ENCODE data around the gene SORL1. TPM values are rescaled to one million over a fixed set of nuclear protein-coding genes. Genes with fewer than 3 reads are reported as not detected.

The SORL1 gene
- total RNA-seq, 2 experiments from 2014 or later, result 228 to 411 TPM

- Histone ChIP-seq H3K4me1 (ENCODE audit: insufficient read depth, low read length, poor library complexity, severe bottlenecking) (no peaks in the 10 kb centered on the region), H3K4me3 (ENCODE audit: low read depth, low read length, poor library complexity, severe bottlenecking) (no peak overlapping the region), H4K20me1 (ENCODE audit: insufficient read depth, low read length) (no peaks in the 10 kb centered on the region), H3K9me3 (ENCODE audit: low read length) (no peaks in the 10 kb centered on the region), H3K79me2 (ENCODE audit: insufficient read depth, low read depth, low read length) (no peaks in the 10 kb centered on the region), H2AFZ (ENCODE audit: low read length) (no peak overlapping the region), H3K27ac (ENCODE audit: low read depth, low read length, poor library complexity, severe bottlenecking) (no peak overlapping the region), H3K9me2 (ENCODE audit: insufficient read depth, low read length) (no peaks in the 10 kb centered on the region), H3K36me3 (ENCODE audit: insufficient read depth, low read length) (peaks cover 87% of the 10 kb centered on the region), H3K4me2 (ENCODE audit: low read length) (no peak overlapping the region)
- TF ChIP-seq EZH2phosphoT487 (IDR thresholded peaks at IDR 0.05; ENCODE audit: borderline replicate concordance, low read depth, low read length) (no peak), CTCF (conservative IDR thresholded peaks at IDR 0.05; ENCODE audit: low read length) (no peak)
- no TSS peak for BruUV-seq (replicated peaks)
- ChIA-PET POLR2A (interaction anchor here (0.6 to 1.1 kb wide), 5 partner anchors 14 to 1262 kb away, joined by 3 to 5 read pairs (median 3); no protein-coding TSS in a partner anchor), CTCF (ENCODE audit: unreplicated experiment) (no interaction called here)
- no peak for DNase-seq (ENCODE audit: low spot score)
- intact Hi-C loops (cut with micrococcal nuclease; ENCODE audit: unreplicated experiment), result no loop called here
These were observed 179.3 kb downstream of the SORL1 start for GRCh38 chr11:121631456-121631855.

GRCh38 chr11:121634273-121634672 lies 182.2 kb downstream of the SORL1 start:
- H4K20me1 ChIP-seq (ENCODE audit: insufficient read depth, low read length), result no peaks in the 10 kb centered on the region
- ChIA-PET POLR2A (interaction anchor here (1.0 kb wide), 1 partner anchor 11 kb away, joined by 3 read pairs; no protein-coding TSS in a partner anchor), CTCF (ENCODE audit: unreplicated experiment) (interaction anchor here (0.5 kb wide), 1 partner anchor 342 kb away, joined by 3 read pairs; the partner anchor contains the start of gene SC5D)
- no peaks in the 10 kb centered on the region for H3K4me1 ChIP-seq (ENCODE audit: insufficient read depth, low read length, poor library complexity, severe bottlenecking)
- no peak overlapping the region for H3K4me2 ChIP-seq (ENCODE audit: low read length)
- BruUV-seq (replicated peaks), result no TSS peak
- no peak overlapping the region for H2AFZ ChIP-seq (ENCODE audit: low read length)
- peaks cover 59% of the 10 kb centered on the region for H3K36me3 ChIP-seq (ENCODE audit: insufficient read depth, low read length)
- no peak overlapping the region for H3K27ac ChIP-seq (ENCODE audit: low read depth, low read length, poor library complexity, severe bottlenecking)
- no peaks in the 10 kb centered on the region for H3K79me2 ChIP-seq (ENCODE audit: insufficient read depth, low read depth, low read length)
- intact Hi-C loops (cut with micrococcal nuclease; ENCODE audit: unreplicated experiment), result no loop called here
- no peak for TF ChIP-seq CTCF (conservative IDR thresholded peaks at IDR 0.05; ENCODE audit: low read length)
- no peak for TF ChIP-seq EZH2phosphoT487 (IDR thresholded peaks at IDR 0.05; ENCODE audit: borderline replicate concordance, low read depth, low read length)
- no peaks in the 10 kb centered on the region for H3K9me2 ChIP-seq (ENCODE audit: insufficient read depth, low read length)
- no peak overlapping the region for H3K4me3 ChIP-seq (ENCODE audit: low read depth, low read length, poor library complexity, severe bottlenecking)
- DNase-seq (ENCODE audit: low spot score), result no peak
- H3K9me3 ChIP-seq (ENCODE audit: low read length), result no peaks in the 10 kb centered on the region

GRCh38 chr11:121634889-121635288 lies 182.8 kb downstream of the SORL1 start:
- Histone ChIP-seq H3K4me2 (ENCODE audit: low read length) (no peak overlapping the region), H3K79me2 (ENCODE audit: insufficient read depth, low read depth, low read length) (no peaks in the 10 kb centered on the region), H3K9me3 (ENCODE audit: low read length) (no peaks in the 10 kb centered on the region), H4K20me1 (ENCODE audit: insufficient read depth, low read length) (no peaks in the 10 kb centered on the region), H2AFZ (ENCODE audit: low read length) (no peak overlapping the region), H3K4me3 (ENCODE audit: low read depth, low read length, poor library complexity, severe bottlenecking) (no peak overlapping the region), H3K36me3 (ENCODE audit: insufficient read depth, low read length) (peaks cover 53% of the 10 kb centered on the region), H3K4me1 (ENCODE audit: insufficient read depth, low read length, poor library complexity, severe bottlenecking) (no peaks in the 10 kb centered on the region), H3K9me2 (ENCODE audit: insufficient read depth, low read length) (no peaks in the 10 kb centered on the region), H3K27ac (ENCODE audit: low read depth, low read length, poor library complexity, severe bottlenecking) (no peak overlapping the region)
- DNase-seq (ENCODE audit: low spot score), result no peak
- no TSS peak for BruUV-seq (replicated peaks)
- intact Hi-C loops (cut with micrococcal nuclease; ENCODE audit: unreplicated experiment), result no loop called here
- no peak for TF ChIP-seq EZH2phosphoT487 (IDR thresholded peaks at IDR 0.05; ENCODE audit: borderline replicate concordance, low read depth, low read length)
- TF ChIP-seq CTCF (conservative IDR thresholded peaks at IDR 0.05; ENCODE audit: low read length), result no peak
- CTCF ChIA-PET (ENCODE audit: unreplicated experiment), result no interaction called here
- POLR2A ChIA-PET, result interaction anchor here (1.0 kb wide), 1 partner anchor 10 kb away, joined by 3 read pairs; no protein-coding TSS in a partner anchor

Data from OCI-LY7 (cell line).